Astrocyte (in vitro differentiated cells and primary cell): ENCODE data around the gene SMIM35. TPM values are rescaled to one million over a fixed set of nuclear protein-coding genes. Genes with fewer than 3 reads are reported as not detected.

Source experiments
- DNase-seq: peaks from one replicate; pipeline ENCODE4 v3.0.0-alpha.2; 2010; ENCODE audit warnings: low read depth
- FAIRE-seq: peaks from 2 replicates; lab custom pipeline; 2011; peaks lifted over from hg19 to GRCh38; lab: Jason Lieb, UNC
- H2AFZ ChIP-seq: 2 replicates; pipeline ENCODE4 v1.6.0; 2012; ENCODE audit warnings: low read depth, low read length, inconsistent platforms
- H3K27ac ChIP-seq: 2 replicates; pipeline ENCODE4 v1.5.1; 2011; ENCODE audit warnings: low read depth, low read length, inconsistent platforms
- H3K27me3 ChIP-seq: 2 replicates; pipeline ENCODE4 v1.6.0; 2011; ENCODE audit warnings: low read length, inconsistent platforms; ENCODE audit not compliant: insufficient read depth
- H3K36me3 ChIP-seq: 2 replicates; pipeline ENCODE4 v1.5.1; 2011; ENCODE audit warnings: low read length, inconsistent platforms; ENCODE audit not compliant: insufficient read depth
- H3K4me1 ChIP-seq: 2 replicates; pipeline ENCODE4 v1.5.1; 2011; ENCODE audit warnings: low read length, inconsistent platforms; ENCODE audit not compliant: insufficient read depth
- H3K4me2 ChIP-seq: 2 replicates; pipeline ENCODE4 v1.6.0; 2012; ENCODE audit warnings: low read length, inconsistent platforms
- H3K4me3 ChIP-seq: 2 replicates; pipeline ENCODE4 v1.5.1; 2011; ENCODE audit warnings: low read depth, mild to moderate bottlenecking, low read length, inconsistent platforms; ENCODE audit not compliant: insufficient read depth
- H3K79me2 ChIP-seq: 2 replicates; pipeline ENCODE4 v1.6.0; 2012; ENCODE audit warnings: mild to moderate bottlenecking, low read length, inconsistent platforms; ENCODE audit not compliant: insufficient read depth
- H3K9ac ChIP-seq: 2 replicates; pipeline ENCODE4 v1.6.0; 2012; ENCODE audit warnings: mild to moderate bottlenecking, low read length, inconsistent platforms
- H3K9me3 ChIP-seq: 2 replicates; pipeline ENCODE4 v1.5.1; 2012; ENCODE audit warnings: low read depth, mild to moderate bottlenecking, low read length, inconsistent platforms; ENCODE audit not compliant: insufficient read depth
- H4K20me1 ChIP-seq: 2 replicates; pipeline ENCODE4 v1.6.0; 2012; ENCODE audit warnings: low read length, inconsistent platforms; ENCODE audit not compliant: insufficient read depth
- H3K27ac Mint-ChIP-seq: one replicate; pipeline ENCODE4 v1.8.0; 2021; ENCODE audit warnings: mild to moderate bottlenecking, mixed read lengths; ENCODE audit not compliant: unreplicated experiment
- H3K27me3 Mint-ChIP-seq: one replicate; pipeline ENCODE4 v1.8.0; 2021; ENCODE audit warnings: low read depth, mixed read lengths; ENCODE audit not compliant: unreplicated experiment
- H3K36me3 Mint-ChIP-seq: one replicate; pipeline ENCODE4 v1.8.0; 2021; ENCODE audit warnings: low read depth, mixed read lengths; ENCODE audit not compliant: unreplicated experiment
- H3K4me1 Mint-ChIP-seq: one replicate; pipeline ENCODE4 v1.8.0; 2021; ENCODE audit warnings: low read depth, mixed read lengths; ENCODE audit not compliant: unreplicated experiment
- H3K4me3 Mint-ChIP-seq: one replicate; pipeline ENCODE4 v1.8.0; 2021; ENCODE audit warnings: mild to moderate bottlenecking, moderate library complexity, mixed read lengths; ENCODE audit not compliant: unreplicated experiment
- H3K9me3 Mint-ChIP-seq: one replicate; pipeline ENCODE4 v1.8.0; 2021; ENCODE audit warnings: mild to moderate bottlenecking, mixed read lengths; ENCODE audit not compliant: unreplicated experiment
- CTCF ChIP-seq: IDR thresholded peaks from 2 replicates; pipeline ENCODE4 v1.5.1; 2011; ENCODE audit warnings: low read depth, mild to moderate bottlenecking, inconsistent platforms, low read length, moderate library complexity; ENCODE audit not compliant: insufficient read depth
- EZH2 ChIP-seq: IDR thresholded peaks from 2 replicates; pipeline ENCODE4 v1.6.1; 2012; ENCODE audit warnings: mild to moderate bottlenecking, low read length, inconsistent platforms; ENCODE audit not compliant: insufficient read depth
- total RNA-seq: library from RNA; stranded (reverse); gene quantifications from 2 replicates; pipeline ENCODE4 v1.2.1, GENCODE V29; 2021

SMIM35 gene
- total RNA-seq, 1 donor from 2014 or later = not detected

- H3K4me3 ChIP-seq = no peak overlapping the region
- H3K9ac ChIP-seq = no peak overlapping the region
- H3K4me1 ChIP-seq = no peaks in the 10 kb centered on the region
- Mint-ChIP-seq H3K4me3 (no peak overlapping the region), H3K36me3 (no peaks in the 10 kb centered on the region), H3K9me3 (no peaks in the 10 kb centered on the region), H3K27ac (no peak overlapping the region), H3K4me1 (peaks cover 7% of the 10 kb centered on the region), H3K27me3 (peaks cover 29% of the 10 kb centered on the region)
- TF ChIP-seq EZH2 = no peak
- TF ChIP-seq CTCF = no peak
- no peak overlapping the region for H2AFZ ChIP-seq
- FAIRE-seq (no peak), DNase-seq (no peak)
- no peaks in the 10 kb centered on the region for H3K36me3 ChIP-seq
- peaks cover 2% of the 10 kb centered on the region for H3K27me3 ChIP-seq
- H3K79me2 ChIP-seq = no peaks in the 10 kb centered on the region
- no peak overlapping the region for H3K27ac ChIP-seq
- H3K4me2 ChIP-seq = no peak overlapping the region
- H3K9me3 ChIP-seq = no peaks in the 10 kb centered on the region
- no peaks in the 10 kb centered on the region for H4K20me1 ChIP-seq
Measured at GRCh38 chr11:118057251-118058145, 29.3 kb downstream of the SMIM35 start.

- Histone ChIP-seq H3K27me3 (peaks cover 2% of the 10 kb centered on the region), H3K9ac (no peak overlapping the region), H3K4me3 (no peak overlapping the region), H3K9me3 (no peaks in the 10 kb centered on the region), H3K4me1 (no peaks in the 10 kb centered on the region), H4K20me1 (no peaks in the 10 kb centered on the region), H3K27ac (no peak overlapping the region), H3K36me3 (no peaks in the 10 kb centered on the region), H2AFZ (no peak overlapping the region), H3K79me2 (no peaks in the 10 kb centered on the region), H3K4me2 (no peak overlapping the region)
- Mint-ChIP-seq H3K4me1 (peaks cover 7% of the 10 kb centered on the region), H3K9me3 (no peaks in the 10 kb centered on the region), H3K4me3 (no peak overlapping the region), H3K36me3 (no peaks in the 10 kb centered on the region), H3K27ac (no peak overlapping the region), H3K27me3 (peaks cover 33% of the 10 kb centered on the region)
- no peak for FAIRE-seq
- TF ChIP-seq CTCF = no peak
- TF ChIP-seq EZH2 = no peak
- no peak for DNase-seq
Measured at GRCh38 chr11:118056806-118057205, 30.0 kb downstream of the SMIM35 start.

GRCh38 chr11:118055966-118056365 is 30.8 kb downstream of the SMIM35 start:
- Mint-ChIP-seq H3K27me3 (peaks cover 40% of the 10 kb centered on the region), H3K9me3 (no peaks in the 10 kb centered on the region), H3K4me3 (no peak overlapping the region), H3K36me3 (no peaks in the 10 kb centered on the region), H3K4me1 (peaks cover 7% of the 10 kb centered on the region), H3K27ac (no peak overlapping the region)
- no peak for TF ChIP-seq EZH2
- no peak for TF ChIP-seq CTCF
- peaks cover 2% of the 10 kb centered on the region for H3K27me3 ChIP-seq
- FAIRE-seq (no peak), DNase-seq (no peak)
- H3K79me2 ChIP-seq = no peaks in the 10 kb centered on the region
- H3K4me2 ChIP-seq = no peak overlapping the region
- H3K27ac ChIP-seq = no peak overlapping the region
- H4K20me1 ChIP-seq = no peaks in the 10 kb centered on the region
- no peaks in the 10 kb centered on the region for H3K9me3 ChIP-seq
- H3K9ac ChIP-seq = no peak overlapping the region
- H2AFZ ChIP-seq = no peak overlapping the region
- no peaks in the 10 kb centered on the region for H3K36me3 ChIP-seq
- H3K4me3 ChIP-seq = no peak overlapping the region
- no peaks in the 10 kb centered on the region for H3K4me1 ChIP-seq
